HEK293T (cell line): Measurements from ENCODE around the gene AGAP9.

Source experiments
- BHLHE40 ChIP-seq: fragments of 450-650 bp; IDR thresholded peaks from 2 replicates; pipeline ENCODE4 v1.6.1; 2016; ENCODE audit warnings: mild to moderate bottlenecking, moderate library complexity, borderline replicate concordance
- ELF4 ChIP-seq: fragments of 450-650 bp; IDR thresholded peaks from 2 replicates; pipeline ENCODE4 v1.6.1; 2017; ENCODE audit warnings: antibody characterized with exemption
- FOXA1 ChIP-seq: fragments of 450-650 bp; IDR thresholded peaks from 2 replicates; pipeline ENCODE4 v1.6.1; 2016; ENCODE audit warnings: mild to moderate bottlenecking
- FOXK2 ChIP-seq: fragments of 450-650 bp; IDR thresholded peaks from 2 replicates; pipeline ENCODE4 v1.6.1; 2016; ENCODE audit warnings: mild to moderate bottlenecking
- FOXM1 ChIP-seq: fragments of 450-650 bp; IDR thresholded peaks from 2 replicates; pipeline ENCODE4 v1.6.1; 2017; ENCODE audit warnings: mild to moderate bottlenecking, borderline replicate concordance
- HDGF ChIP-seq: fragments of 450-650 bp; IDR thresholded peaks from 2 replicates; pipeline ENCODE4 v1.6.1; 2017; ENCODE audit warnings: antibody characterized with exemption, borderline replicate concordance
- LEF1 ChIP-seq: fragments of 450-650 bp; IDR thresholded peaks from 2 replicates; pipeline ENCODE4 v1.6.1; 2017; ENCODE audit warnings: mild to moderate bottlenecking, borderline replicate concordance
- NFRKB ChIP-seq: fragments of 450-650 bp; IDR thresholded peaks from 2 replicates; pipeline ENCODE4 v1.6.1; 2016; ENCODE audit warnings: mild to moderate bottlenecking, moderate library complexity
- SP1 ChIP-seq: fragments of 450-650 bp; IDR thresholded peaks from 2 replicates; pipeline ENCODE4 v1.6.1; 2017
- SUZ12 ChIP-seq: fragments of 450-650 bp; IDR thresholded peaks from 2 replicates; pipeline ENCODE4 v1.6.1; 2016; ENCODE audit warnings: mild to moderate bottlenecking
- TARDBP ChIP-seq: fragments of 450-650 bp; IDR thresholded peaks from 2 replicates; pipeline ENCODE4 v1.6.1; 2016
- ZNF384 ChIP-seq: fragments of 450-650 bp; IDR thresholded peaks from 2 replicates; pipeline ENCODE4 v1.6.1; 2016

- TF ChIP-seq ELF4 (no peak), FOXK2 (no peak), NFRKB (no peak), FOXA1 (no peak), SP1 (no peak), BHLHE40 (no peak), LEF1 (no peak), ZNF384 (no peak), FOXM1 (no peak), HDGF (no peak), TARDBP (no peak), SUZ12 (no peak)
Observed at GRCh38 chr10:47458466-47459154, 64.8 kb downstream of the AGAP9 start.
